Measurements from ENCODE around the gene DENND4A. TPM values are rescaled to one million over a fixed set of nuclear protein-coding genes. Genes with fewer than 3 reads are reported as not detected.

Gene DENND4A
- total RNA-seq, result 20.0 and 25.7 TPM in 2 replicates

DNA sequence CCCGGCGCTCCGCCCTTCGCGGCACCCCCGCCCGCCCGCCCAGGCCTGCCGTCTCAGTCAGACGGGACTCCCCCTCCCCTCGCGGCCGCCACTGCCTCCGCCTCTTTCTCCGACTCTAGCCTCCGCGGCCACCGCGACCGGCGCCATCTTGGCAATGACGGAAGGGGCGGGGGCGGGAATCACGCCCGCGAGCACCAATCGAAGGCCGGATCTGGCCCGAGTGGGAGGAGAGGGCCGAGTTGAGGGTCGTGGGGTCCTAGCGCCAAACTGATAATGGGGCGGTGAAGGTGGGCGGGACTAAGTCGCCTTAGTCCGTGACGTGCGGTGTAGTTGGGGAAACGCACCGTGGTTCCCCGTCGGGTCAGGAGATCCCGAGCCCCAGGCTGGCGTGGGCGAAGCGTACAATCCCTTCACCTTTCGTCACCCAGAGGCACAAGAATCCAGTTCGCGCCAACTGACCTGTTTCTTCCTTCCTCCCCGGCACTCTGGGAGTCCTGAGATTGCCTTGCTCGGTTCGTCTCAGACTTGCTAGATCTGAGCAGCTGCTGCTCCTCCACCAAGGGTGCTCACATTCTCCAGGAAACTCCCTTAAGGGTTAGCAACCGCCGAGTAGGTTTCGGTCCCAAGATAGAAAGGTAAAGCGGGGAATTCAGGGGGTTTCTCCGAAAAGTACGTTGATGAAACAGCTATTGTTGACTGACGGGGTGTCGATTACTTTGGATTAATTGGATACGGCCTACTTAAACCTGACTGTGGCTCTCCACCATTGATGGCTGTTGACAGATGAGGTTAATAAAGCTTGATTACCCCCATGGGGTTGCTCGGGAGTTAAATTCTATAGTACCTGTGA, at the start of gene DENND4A:
Gene DENND4A, minus strand, starts transcription at position 156 of the 850 bp plus-strand sequence. CDS start 35,843 bp downstream, outside the sequence.

GRCh38 chr15:65621638-65622037, 170.5 kb downstream of the DENND4A start, which contains the start of gene SLC24A1:
SLC24A1 (plus strand) TSS chr15:65621938; CDS start chr15:65624081, 2,143 bp downstream.

GRCh38 chr15:65610871-65611718, 181.0 kb downstream of the DENND4A start, which contains the start of gene INTS14:
INTS14 (minus strand) TSS chr15:65611131; CDS start chr15:65607380, 3,751 bp downstream.

Other genes starting within 250 kb of the DENND4A start
- gene INTS14, start 181.2 kb downstream of the DENND4A start, total RNA-seq, result 24.4 and 25.7 TPM in 2 replicates
- 4.8 and 5.0 TPM in 2 replicates for gene SLC24A1, start 170.4 kb downstream of the DENND4A start, total RNA-seq
- 201 and 242 TPM in 2 replicates for gene RAB11A, start 77.2 kb upstream of the DENND4A start, total RNA-seq

Data from smooth muscle cell of the pulmonary artery (primary cell).